Right lobe of liver (tissue), 4 donors: ENCODE data around the gene LRRN1.

Experiments used
- POLR2A ChIP-seq: fragments of 450-650 bp; IDR thresholded peaks from one replicate; pipeline ENCODE4 v1.6.1; 2017; ENCODE audit warnings: antibody characterized with exemption, mild to moderate bottlenecking
- TF ChIP-seq, protein P1 (sequence below), 4 donors: fragments of 200-600 bp in 3 of 4; fragments of 450-650 bp in 1 of 4; IDR thresholded peaks; one replicate each; pipeline versions ENCODE4 v1.5.1 to v1.8.0; 2016 to 2022; ENCODE audit warnings: antibody characterized with exemption in 4 of 4, mild to moderate bottlenecking in 2 of 4
- donor health status: DM: no; HTN: no; CAD: no.
- donor health status: DM: no; HTN: no; CAD: no.
- donor health status: DM: no; HTN: yes; CAD: no.

DNA sequence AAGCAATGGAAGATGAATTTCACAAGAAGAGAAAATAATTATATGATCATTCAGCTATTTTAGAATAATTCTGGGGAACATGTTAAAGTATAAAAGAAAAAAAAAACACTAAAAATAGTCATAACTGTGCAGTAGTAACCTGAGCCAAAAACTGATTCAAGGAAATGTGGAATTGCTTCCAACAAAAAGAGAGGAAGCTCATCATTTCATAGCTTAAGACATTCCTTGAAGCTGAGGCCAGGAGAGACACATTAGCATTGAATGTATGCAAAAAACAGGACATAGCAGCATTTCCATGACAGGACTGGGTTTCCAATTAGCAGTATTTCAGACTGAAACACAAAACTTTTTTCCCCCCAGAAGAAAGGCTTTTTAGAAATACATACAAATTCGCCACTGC lies 27.7 kb upstream of the LRRN1 start:
- TF ChIP-seq, protein P1, sequence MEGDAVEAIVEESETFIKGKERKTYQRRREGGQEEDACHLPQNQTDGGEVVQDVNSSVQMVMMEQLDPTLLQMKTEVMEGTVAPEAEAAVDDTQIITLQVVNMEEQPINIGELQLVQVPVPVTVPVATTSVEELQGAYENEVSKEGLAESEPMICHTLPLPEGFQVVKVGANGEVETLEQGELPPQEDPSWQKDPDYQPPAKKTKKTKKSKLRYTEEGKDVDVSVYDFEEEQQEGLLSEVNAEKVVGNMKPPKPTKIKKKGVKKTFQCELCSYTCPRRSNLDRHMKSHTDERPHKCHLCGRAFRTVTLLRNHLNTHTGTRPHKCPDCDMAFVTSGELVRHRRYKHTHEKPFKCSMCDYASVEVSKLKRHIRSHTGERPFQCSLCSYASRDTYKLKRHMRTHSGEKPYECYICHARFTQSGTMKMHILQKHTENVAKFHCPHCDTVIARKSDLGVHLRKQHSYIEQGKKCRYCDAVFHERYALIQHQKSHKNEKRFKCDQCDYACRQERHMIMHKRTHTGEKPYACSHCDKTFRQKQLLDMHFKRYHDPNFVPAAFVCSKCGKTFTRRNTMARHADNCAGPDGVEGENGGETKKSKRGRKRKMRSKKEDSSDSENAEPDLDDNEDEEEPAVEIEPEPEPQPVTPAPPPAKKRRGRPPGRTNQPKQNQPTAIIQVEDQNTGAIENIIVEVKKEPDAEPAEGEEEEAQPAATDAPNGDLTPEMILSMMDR (IDR thresholded peaks at IDR 0.05) = no peak
- no peak for TF ChIP-seq POLR2A
